GM18520 (cell line): Measurements from ENCODE around the gene LCE1C.

Experiments
- ATAC-seq: cut with Tn5 transposase; IDR thresholded peaks from one replicate; pipeline ENCODE4 v1.9.1; 2021; ENCODE audit not compliant: unreplicated experiment

LCE1C gene

DNA sequence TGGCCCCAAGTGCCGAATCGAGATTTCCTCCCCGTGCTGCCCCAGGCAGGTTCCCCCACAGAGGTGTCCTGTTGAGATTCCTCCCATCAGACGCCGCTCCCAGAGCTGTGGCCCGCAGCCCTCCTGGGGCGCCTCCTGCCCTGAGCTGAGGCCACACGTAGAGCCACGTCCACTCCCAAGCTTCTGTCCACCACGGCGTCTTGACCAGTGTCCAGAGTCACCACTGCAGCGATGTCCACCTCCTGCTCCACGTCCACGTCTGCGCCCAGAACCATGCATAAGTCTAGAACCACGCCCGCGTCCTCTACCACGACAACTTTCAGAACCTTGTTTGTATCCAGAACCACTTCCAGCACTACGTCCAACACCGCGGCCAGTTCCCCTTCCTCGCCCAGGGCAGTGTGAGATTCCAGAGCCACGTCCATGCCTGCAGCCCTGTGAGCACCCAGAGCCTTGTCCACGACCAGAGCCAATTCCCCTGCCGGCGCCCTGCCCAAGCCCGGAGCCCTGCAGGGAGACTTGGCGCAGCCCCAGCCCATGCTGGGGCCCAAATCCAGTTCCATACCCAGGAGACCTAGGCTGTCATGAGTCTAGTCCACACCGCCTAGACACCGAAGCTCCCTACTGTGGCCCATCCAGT, 45.8 kb downstream of the LCE1C start:
- ATAC-seq: no peak

- no peak for ATAC-seq
These were observed 46.8 kb downstream of the LCE1C start for GRCh38 chr1:152759453-152760173.

DNA sequence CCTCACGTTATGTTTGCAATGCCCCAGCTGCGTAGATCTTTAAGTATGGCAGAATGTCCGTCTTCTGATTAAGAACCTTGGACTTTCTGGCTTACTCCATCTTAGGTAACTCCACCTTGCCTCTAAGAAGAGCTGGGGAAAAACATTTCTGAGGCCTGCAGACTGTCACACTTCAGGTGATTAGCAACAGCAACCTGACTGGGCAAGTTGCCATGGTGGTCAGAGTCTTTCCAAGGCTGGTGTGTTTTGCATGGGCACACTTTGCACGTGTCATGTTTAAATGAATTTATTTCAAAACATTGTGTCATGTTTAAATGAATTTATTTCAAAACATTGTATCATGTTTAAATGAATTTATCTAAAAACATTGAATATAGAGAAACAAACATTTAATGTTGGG, 47.8 kb downstream of the LCE1C start:
- ATAC-seq: no peak

- ATAC-seq: no peak
These were observed 48.7 kb downstream of the LCE1C start, which contains the start of gene KPRP for GRCh38 chr1:152757747-152758146. TSS of gene KPRP (plus strand) at chr1:152758025. CDS start at chr1:152759589, 1,564 bp downstream.

DNA sequence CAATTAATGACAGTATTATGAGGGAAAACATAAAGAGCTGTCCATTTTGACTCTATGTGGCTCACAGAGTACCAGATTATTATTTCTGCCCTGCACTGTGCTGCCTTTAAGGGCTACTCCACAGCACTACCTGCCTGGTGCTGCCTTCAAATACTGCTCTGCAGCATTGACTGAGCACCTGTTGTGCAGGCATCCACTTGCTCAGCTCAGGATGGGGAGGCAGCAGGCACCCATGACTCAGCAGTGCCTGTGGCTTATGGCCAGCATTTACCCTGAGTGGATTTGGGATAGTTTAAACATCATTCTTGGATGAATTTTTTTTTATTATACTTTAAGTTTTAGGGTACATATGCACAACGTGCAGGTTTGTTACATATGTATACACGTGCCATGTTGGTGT, 49.6 kb downstream of the LCE1C start:
- no peak for ATAC-seq
